Breast epithelium (tissue), 3 donors: ENCODE data around the gene STT3B.

Source experiments
- POLR2A ChIP-seq: fragments of 450-650 bp; IDR thresholded peaks from one replicate; pipeline ENCODE4 v1.6.1; 2016; ENCODE audit warnings: antibody characterized with exemption, mild to moderate bottlenecking, moderate library complexity
- POLR2AphosphoS5 ChIP-seq, 3 donors: sonication (generic); formaldehyde crosslinking; IDR thresholded peaks; one replicate each; pipeline ENCODE4 v1.6.1; 2017; ENCODE audit warnings: antibody characterized with exemption in 3 of 3
- TF ChIP-seq, protein P1 (sequence below), 3 donors: fragments of 450-650 bp; IDR thresholded peaks; one replicate each; pipeline ENCODE4 v1.5.1; 2016 to 2017; ENCODE audit warnings: antibody characterized with exemption in 3 of 3, mild to moderate bottlenecking in 3 of 3, moderate library complexity in 3 of 3

DNA sequence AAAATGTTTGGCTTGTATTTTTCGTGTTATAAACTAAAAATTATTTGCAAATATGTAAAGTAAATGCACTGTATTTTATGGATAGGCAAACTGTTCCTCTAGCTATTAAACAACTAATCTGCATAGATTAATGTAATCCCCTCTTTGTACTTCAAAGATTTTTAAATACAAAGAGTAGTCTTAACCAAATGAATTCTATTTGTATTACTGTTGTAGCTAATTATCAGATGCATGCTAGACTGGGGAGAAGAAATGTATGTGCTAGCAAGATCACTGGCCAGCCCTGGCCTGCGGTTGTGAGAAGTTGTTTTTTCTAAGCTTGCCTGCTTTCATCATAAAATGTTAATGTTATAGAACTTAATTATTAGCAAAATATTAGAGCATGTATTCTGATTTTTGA lies 92.6 kb downstream of the STT3B start:
- TF ChIP-seq, protein P1, sequence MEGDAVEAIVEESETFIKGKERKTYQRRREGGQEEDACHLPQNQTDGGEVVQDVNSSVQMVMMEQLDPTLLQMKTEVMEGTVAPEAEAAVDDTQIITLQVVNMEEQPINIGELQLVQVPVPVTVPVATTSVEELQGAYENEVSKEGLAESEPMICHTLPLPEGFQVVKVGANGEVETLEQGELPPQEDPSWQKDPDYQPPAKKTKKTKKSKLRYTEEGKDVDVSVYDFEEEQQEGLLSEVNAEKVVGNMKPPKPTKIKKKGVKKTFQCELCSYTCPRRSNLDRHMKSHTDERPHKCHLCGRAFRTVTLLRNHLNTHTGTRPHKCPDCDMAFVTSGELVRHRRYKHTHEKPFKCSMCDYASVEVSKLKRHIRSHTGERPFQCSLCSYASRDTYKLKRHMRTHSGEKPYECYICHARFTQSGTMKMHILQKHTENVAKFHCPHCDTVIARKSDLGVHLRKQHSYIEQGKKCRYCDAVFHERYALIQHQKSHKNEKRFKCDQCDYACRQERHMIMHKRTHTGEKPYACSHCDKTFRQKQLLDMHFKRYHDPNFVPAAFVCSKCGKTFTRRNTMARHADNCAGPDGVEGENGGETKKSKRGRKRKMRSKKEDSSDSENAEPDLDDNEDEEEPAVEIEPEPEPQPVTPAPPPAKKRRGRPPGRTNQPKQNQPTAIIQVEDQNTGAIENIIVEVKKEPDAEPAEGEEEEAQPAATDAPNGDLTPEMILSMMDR (IDR thresholded peaks at IDR 0.05), result no peak
- TF ChIP-seq POLR2A, result no peak
- TF ChIP-seq POLR2AphosphoS5 (IDR thresholded peaks at IDR 0.05), result no peak
